NCI-H774 (cell line): ENCODE measurements around the gene HMGB4.

ENCODE experiments used
- DNase-seq: peaks from one replicate; lab custom pipeline; 2025; lab: John Stamatoyannopoulos, UW

The HMGB4 gene

DNA sequence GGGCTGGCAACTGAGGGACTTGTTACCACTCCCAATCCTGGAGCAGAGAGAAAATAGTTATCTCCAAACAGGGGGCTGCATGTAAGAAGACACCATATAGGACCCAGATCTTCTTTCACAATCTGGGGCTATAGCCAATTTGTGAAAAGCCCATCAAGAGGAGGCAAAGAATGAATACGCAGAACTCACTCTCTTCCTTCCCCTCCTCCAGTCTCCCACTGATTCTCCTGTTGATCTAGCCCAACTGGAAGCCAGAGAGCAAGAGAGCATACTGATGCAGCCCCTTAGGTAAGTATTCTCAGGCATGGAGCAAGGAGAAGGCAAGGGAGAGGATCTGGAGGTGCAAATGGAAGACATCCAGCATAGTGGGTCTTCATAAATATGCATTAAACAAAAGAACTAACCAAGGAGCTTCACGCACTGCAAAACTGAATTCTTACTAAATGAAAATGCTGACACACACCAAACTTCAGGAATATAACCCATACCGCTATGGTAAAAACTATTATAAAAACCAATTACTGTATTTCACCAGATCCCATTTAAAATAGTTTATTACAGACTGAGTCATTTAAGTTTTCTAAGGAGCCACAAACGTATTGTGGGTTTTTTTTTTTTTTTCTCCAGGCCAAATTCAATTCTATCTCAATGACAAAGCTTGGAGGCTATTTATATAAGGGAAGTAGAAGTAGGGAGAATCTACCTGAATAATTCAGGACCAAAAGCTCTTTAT lies 15.5 kb upstream of the HMGB4 start:
- DNase-seq: no peak

DNA sequence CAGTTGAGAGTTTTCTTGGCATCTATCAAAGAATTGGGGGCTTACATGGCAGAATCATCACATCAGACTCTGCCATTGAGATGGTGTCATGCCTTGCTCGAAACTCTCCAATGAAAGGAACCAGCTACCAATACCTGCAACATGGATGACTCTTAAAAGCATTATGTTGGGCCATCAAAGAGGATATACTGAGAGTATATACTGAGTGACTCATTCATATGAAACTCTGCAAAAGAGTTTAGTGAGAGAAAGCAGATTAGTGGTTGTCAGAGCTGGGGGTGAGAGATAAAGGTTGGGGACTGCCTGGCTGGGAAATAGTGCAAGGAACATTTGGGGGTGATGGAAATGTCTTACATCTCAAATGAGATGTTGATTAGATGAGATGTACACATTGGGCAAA lies 14.7 kb upstream of the HMGB4 start:
- no peak for DNase-seq

DNA sequence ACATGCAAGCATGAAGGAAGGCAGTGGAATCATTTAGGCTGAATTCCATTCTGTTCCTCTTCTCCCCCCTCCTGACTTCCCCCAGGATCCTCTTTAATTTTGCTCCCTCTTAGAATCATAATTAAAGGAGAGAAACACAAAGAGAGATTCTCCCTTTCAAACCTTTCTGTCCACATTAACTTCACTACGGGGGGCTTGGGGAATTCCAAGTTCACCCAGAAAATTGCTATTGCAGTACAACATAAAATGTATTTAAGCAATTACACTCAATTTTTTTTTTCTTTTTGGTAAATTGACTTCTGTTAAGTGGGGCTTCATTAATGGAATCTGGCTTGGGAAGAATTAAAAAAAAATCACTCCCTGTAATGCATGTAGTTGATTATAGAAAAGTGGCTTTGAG lies 13.4 kb upstream of the HMGB4 start:
- DNase-seq: no peak

DNA sequence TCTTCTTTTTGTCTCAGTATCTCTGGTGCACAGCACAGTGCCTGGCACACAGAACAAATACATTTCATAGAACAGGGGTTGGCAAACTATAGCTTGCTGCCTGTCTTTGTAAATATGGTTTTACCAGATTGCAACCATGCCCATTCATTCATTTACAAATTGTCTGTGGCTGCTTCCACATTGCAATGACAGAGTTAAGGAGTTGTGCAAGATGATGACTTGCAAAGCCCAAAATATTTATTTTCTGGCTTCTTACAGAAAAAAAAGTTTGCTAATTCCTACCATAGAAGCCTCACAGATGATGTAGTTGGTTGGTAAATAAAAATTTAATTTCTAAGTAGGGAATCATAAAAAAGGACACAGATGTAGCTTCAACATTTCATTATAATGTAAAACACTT lies 11.2 kb upstream of the HMGB4 start:
- no peak for DNase-seq

DNA sequence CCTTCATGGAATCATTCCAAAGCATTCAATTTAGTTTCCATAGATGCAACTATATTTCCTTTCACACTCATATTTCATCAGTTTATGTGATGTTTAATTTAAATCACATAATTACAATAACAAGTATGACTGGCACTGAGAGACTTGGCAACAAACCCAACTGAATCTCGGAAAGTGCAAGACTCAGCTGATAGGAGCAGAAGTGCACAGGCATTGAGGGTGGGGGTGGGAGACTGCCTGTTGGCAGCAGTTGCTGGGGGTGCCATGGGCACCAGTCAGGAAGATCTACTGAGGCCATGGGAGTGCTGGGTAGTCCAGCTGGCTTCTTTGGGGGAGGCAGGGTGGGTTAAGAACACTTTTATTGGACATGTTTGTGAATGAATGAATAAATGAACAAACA lies 10.4 kb upstream of the HMGB4 start:
- DNase-seq: no peak

DNA sequence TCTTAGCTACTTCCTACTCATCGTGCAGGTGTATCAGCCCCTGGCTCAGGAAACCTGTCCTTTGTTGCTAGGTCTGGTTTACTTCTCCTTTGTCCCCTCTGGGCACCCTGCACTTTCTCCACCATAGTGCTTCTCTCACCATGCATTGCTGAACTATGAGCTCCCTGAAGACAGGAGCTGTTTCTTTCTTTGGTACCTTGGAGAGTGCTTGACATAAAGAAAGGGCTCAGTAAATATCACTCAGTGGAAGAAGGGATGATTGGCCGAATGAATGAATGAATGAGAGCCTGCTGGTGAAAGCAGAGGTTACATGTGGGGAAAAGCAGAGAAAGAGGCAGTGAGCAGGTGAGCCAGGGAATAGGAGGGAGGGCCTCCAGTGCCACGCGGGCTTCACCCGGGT lies 9.8 kb upstream of the HMGB4 start:
- DNase-seq: no peak

DNA sequence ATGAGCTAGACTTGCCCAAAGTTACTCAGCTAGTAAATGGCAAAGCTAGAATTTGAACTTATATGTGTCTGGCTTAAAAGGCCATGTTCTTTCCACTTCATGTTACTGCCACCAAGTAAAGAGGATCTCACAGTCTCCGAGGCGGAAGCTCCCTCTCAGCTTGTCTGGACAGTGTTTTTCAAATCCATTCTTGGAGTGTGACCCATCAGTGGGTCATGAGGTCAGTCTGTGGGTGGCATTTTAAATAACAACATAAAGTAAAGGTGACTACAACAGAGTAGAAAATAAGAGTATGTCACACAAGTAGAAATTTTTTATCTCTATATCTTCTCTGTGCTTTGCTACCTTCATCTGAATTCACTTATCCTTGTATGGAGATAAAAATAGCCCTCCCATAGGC lies 3.2 kb upstream of the HMGB4 start:
- no peak for DNase-seq

DNA sequence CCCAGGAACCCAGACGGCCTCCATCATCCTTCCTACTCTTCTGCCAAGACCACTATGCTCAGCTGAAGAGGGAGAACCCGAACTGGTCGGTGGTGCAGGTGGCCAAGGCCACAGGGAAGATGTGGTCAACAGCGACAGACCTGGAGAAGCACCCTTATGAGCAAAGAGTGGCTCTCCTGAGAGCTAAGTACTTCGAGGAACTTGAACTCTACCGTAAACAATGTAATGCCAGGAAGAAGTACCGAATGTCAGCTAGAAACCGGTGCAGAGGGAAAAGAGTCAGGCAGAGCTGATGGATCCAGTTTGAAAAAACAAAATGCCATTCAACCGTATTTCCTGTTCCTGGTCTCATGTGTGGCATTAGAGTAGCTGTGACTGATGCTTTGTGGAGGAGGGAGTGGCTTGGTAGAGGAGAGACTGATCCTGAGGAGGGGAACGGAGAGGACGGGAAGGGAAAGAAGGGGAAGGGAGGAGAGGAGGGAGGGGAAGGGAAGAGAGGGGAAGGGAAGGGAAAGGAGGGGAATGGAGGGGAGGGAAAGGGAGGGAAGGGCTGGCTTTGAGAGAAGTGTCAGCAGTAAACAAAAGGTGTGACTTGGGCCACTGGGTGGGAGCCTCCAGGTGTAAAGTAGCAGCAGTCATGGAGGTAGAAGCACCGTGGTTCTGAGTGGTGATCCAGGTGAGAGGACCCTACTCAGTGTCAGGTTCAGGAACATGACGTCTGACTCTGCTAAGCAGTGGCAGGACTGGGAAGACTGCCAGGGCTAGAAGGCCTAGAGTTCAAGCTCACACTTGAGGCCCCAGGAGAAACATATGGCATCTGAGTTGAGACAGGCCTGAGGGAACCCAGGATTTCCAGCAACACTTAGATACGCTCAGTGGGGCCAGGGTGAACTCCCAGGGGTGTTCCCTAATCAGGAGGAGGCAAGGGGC lies 846 bp downstream of the HMGB4 start:
- DNase-seq: no peak

DNA sequence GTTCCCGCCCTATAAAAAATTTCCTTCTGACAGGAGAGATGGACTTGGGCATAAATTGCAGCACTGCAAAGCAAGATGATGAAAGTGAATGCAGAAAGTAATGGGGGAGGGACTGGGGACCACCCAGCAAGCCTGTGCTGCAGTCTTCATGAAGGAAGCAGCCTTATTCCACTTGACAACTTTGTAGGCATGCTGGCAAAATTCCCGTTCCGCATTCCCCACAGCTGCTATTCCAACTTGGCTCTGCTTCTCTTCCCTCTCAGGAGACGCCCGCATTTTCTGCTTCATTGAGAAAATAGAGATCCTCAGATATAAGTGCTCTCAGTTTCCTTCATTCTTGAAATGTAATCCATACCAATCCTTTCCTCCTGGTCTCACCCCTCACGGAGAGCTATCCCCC lies 2.4 kb downstream of the HMGB4 start:
- no peak for DNase-seq

DNA sequence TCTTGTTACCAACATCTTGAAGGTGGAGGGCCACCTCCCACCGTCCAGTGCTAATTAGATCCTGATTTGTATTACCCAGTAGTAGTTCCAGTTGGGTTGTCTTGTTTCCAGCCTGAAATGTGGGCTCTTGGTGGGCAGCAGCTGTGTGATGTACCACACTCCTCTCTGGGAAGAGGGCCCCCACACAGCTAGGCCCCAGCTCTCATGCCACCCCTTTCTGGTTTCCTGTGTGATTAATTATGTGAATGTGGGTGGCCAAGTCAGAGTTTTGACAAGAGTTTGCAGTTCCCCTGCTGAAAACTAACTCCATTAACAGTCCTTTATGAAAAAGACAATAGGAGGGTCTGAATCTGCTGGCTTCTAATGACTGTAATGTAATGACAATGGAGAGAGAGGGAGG lies 3.8 kb downstream of the HMGB4 start:
- DNase-seq: no peak

DNA sequence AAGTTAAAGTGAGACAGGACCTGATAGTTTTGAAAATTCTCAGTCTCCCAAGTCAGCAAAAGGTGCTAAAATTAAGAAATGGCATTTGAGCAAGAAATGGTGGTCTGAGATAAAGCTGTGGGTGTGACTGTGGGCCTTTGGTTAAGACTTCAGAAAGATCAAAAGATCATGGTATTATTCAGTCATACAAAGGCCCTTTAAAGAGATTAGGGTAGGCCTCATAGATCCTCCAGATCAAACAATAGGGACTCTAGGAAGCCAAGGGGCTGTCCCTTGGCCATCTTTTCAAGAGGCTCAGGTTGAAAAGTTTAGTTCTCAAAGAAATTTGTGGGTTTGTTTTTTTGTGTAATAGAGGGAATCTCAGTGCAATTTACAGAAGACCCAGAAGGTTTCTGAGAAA lies 8.4 kb downstream of the HMGB4 start:
- DNase-seq: no peak

DNA sequence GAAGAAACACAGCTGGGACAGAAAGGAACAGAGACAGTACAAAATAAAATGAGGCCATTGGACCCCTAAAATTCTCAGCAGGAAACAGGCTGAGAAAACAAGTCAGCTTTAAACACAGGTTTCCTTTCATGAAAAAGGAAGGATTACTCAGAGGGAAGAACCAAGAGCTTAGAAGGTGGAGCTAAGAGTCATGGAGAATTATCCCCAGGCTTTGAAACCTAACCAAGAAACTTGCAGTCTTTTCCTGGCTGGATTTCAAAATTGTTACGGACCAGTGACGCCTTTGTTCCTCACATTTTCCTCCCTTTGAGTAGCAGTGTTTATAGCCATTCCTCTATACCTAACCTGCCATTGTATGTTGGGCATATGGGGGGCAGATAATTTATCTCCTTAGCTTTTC lies 8.8 kb downstream of the HMGB4 start:
- DNase-seq: no peak

DNA sequence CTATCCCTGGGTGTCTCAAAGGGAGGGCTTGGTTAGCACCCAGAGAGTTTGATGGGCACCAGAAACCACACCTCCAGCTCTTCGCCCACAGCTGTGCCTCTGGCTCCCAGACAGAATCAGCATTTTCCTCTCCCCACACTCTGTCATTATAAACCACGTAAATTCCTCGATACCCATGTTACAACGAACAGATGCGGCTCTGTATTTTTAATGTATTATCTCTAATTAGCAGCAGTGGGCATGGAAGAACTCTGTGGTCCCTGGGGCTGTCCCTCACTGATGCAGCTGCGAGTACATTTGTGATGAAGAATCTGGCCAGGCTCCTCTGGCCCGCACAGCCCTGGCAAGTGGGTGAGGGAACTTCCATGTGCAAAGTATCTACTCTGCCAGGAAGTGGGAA lies 10.8 kb downstream of the HMGB4 start:
- no peak for DNase-seq

DNA sequence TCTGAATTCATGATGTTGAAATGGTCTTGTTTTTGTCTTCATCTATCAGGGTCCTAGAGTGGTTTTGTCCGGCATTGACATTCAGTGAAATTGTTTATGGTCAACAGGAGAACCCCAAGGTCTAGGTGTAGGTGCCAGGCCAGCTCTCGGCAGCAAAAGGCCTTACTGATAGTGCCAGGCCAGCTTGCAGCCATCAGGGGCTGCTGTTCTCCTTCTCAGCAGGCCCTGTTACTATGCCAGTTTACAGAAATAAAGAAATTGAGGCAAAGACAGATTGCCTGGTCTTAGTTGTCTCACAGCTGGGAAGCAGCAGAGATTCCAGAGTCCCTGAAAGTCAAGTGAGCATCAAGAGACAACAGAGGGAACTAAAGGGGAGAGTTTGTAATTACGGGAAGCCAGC lies 12.0 kb downstream of the HMGB4 start:
- no peak for DNase-seq

DNA sequence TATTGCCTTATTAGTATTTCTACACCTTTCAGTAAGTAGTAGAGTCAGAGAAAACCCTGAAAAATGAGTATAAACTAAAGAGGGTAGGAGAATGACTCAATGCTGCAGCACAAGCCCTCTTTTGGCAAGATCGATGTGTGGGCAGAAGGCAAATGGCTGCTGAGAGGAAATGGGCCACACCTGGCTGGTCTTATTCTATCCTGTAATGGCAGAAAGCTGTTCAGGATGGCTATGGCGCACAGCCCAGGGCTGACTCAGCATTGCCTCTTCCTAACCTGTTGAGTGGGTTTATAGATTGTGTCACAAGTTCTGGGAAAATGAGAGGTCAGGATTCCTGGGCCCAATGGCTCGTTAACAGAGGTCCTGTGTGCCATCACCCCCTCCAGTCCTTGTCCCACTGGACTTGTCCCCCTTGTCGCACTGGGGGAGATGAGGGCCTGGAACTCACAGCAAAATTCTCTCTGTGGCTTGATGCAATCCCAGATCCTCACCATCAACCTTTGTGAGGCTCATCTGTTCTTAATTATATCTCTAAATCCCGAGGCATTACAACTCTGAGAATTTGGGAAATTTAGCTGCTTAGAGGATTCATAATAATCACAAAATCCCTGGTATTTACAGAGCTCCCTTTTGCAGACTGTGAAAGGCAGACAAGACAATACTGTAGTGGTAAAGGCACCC lies 13.2 kb downstream of the HMGB4 start:
- DNase-seq: no peak

DNA sequence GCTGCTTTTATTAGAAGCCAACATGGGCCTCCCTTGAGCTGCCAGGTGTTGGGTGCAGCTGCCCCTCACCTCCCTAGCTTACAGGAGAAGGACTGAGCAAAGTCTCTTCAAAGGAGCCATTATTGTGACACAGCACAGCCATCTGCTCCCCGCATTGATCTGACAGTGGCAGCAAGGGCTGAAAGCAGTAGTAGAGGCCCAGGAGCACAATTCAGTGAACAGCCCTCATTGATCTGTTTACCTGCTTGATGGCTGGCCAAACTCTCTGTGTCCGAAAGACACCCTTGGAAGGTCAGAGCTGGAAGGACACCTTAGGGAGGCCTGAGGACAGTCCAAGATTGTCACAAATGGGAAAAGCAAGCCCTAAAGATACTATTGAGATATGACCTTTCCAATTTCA lies 14.5 kb downstream of the HMGB4 start:
- no peak for DNase-seq

DNA sequence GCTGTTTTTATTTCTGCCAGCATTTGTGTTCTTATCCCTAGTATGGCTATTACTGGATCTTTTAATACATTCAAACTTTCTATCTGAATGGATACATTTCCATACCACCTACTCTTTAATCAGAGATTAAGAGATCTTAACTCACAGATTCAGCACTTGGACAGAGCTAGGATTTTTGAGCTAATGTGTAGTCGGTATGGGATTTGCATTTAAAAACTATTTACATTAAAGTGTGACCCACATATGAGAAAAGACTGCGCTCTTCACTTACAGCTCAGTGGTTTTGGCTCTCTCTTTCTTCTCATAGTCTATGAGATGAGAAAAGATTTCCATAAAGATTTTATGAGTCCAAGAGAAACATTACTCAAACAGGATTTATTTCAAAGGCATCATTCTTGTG lies 16.4 kb downstream of the HMGB4 start:
- DNase-seq: no peak

DNA sequence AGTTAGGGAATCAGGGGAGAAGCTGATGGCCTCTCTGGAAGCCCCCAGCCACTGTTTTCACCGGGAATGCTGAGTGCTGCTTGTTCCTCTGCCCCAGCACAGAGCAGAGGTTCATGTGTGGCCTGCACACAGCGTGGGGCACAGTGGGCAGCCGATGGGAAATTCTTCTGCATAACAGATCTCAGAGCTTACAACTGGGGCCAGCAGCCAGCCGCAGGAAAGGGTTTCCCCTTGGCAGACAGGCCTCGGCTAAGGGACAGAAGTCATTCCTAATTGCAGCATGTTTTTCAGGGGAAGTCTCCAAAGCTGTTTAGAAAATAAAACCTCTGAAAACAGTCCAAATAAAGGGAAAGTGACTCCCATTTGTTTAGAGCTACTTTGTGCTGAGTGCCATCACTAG lies 22.6 kb downstream of the HMGB4 start:
- no peak for DNase-seq

DNA sequence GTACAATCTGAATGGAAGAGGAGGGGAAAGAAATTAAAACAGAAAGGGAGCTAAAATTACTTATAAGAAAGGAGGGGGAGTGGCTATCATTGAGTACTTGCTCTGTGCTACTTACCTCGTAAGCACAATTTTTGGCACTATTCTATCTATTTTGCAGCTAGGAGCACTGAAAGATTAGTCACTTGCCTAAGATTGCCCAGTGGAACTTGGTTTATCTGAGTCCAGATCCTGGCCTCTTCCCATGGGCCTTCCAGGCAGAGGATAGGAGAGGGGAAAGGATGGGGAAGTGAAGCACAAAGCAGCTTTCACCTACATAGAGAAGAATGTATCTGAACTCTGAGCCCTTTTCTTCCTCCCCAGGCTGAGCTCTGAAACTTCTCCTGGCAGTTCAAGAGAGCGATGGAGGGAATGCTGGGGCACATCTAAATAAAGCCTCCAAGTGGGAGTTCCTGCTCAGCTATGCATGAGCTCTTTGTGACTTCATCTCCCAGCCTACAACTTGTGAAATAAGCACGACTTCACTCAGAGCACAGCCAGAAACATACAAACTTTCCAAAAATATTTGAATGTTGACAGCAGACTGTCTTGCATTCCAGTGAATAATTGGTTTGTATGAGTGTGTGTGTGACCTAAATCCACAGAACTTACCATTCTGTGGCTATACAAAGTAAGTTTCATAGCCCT lies 29.4 kb downstream of the HMGB4 start:
- no peak for DNase-seq

DNA sequence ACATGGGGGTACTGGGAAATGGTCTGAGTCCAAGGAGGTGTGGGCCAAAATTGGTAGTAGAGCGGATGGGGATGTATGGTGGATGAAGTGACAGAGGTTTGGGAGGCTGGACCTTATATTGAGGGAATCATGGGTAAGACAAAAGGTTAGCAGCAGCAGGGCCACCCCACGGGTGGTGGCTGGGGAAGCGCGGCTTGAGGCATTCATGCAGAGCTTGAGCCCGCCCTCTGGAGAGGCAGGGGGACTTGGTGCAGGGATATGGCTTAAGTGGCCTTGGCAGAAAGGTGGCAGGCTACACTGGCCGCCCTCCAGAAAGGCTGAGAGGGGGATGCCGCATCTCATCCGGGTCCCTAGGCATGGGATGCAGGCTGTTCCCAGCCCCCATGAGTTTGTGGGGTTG lies 31.5 kb downstream of the HMGB4 start:
- DNase-seq: no peak

DNA sequence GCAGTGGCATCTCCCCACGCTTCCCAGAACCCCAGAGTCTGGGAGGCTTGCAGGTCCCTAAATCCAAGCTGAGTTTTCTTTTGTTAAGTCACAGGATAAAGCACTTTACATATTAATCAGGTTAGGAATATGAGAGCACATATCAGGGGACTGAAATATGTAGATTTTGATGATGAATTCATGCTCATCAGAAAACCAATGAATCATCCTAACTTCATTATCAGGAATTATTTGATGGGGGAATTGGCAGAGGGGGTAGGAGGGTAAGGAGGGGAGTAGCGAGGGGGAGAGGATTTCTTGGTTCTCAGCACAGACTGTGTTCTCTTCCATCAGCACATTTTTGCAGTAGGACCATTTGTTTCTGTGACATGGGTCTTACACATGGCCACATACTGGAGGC lies 32.1 kb downstream of the HMGB4 start:
- DNase-seq: no peak

DNA sequence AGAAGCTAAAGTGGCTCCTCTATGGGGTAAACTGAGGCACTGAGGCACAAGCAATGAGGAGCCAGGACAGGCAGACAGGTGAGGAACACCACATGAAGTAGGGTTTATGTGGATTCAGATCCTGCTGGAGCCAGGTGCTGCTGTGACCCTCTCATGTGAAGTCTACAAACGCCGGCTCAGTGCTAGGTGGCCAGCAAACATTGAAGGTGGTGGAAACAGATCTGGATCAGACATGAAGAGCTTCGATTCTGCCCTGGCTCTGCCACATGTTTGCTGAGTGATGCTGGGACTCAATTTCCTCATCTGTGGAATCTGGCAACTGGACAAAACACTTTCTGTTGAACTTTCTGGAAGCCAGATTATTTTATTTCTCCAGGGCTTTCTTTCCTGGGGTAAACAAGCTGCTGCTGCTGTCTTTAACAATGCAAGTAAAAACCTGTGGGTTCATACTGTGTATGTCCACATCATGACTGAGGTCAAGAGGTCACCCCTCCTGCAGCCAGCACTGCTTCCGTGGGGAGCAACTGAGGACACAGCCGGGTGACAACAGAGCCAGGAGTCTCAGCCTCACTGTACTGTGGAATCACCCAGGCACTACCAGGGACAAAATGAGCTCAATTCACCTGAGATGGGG lies 33.3 kb downstream of the HMGB4 start:
- DNase-seq: no peak
